Esophagus (tissue), 2 donors: ENCODE results near the gene CTCFL. TPM values are rescaled to one million over a fixed set of nuclear protein-coding genes. Genes with fewer than 3 reads are reported as not detected.

Experiments used
- H3K27ac ChIP-seq, 2 donors: one replicate each; pipeline ENCODE4 v1.5.1; 2013; ENCODE audit warnings: low read depth in 2 of 2, mild to moderate bottlenecking in 2 of 2, inconsistent platforms in 1 of 2, low read length in 1 of 2, moderate library complexity in 1 of 2
- H3K27me3 ChIP-seq, 2 donors: one replicate each; pipeline ENCODE4 v1.6.1; 2013; ENCODE audit warnings: low read length in 2 of 2, control low read depth in 1 of 2, mild to moderate bottlenecking in 1 of 2; ENCODE audit not compliant: insufficient read depth in 2 of 2, control insufficient read depth in 1 of 2
- H3K36me3 ChIP-seq, 2 donors: one replicate each; pipeline ENCODE4 v1.6.1; 2013; ENCODE audit warnings: low read length in 1 of 2; ENCODE audit not compliant: control insufficient read depth in 2 of 2, insufficient read depth in 2 of 2
- H3K4me1 ChIP-seq, 2 donors: one replicate each; pipeline ENCODE4 v1.6.1; 2013; ENCODE audit warnings: low read length in 1 of 2; ENCODE audit not compliant: control insufficient read depth in 2 of 2, insufficient read depth in 2 of 2
- H3K4me3 ChIP-seq, 2 donors: one replicate each; pipeline ENCODE4 v1.5.1; 2013; ENCODE audit warnings: low read length in 2 of 2, mild to moderate bottlenecking in 2 of 2, low read depth in 1 of 2, moderate library complexity in 1 of 2
- H3K9me3 ChIP-seq, 2 donors: one replicate each; pipeline ENCODE4 v1.6.1; 2013; ENCODE audit warnings: mild to moderate bottlenecking in 2 of 2, low read depth in 1 of 2, low read length in 1 of 2, moderate library complexity in 1 of 2; ENCODE audit not compliant: control insufficient read depth in 2 of 2, insufficient read depth in 1 of 2
- WGBS, 2 donors: extraction: QIAGEN DNeasy Blood & Tissue Kit; methylation state at CpG; one replicate each; pipeline ENCODE4 v1.1.7; 2013; 5-methylcytosine and 5-hydroxymethylcytosine counted together
- polyA plus RNA-seq, 2 donors: library from polyadenylated mRNA; stranded (reverse); fragments of 200-250 nt; gene quantifications; one replicate each; pipeline ENCODE4 v1.2.3, GENCODE V29; 2013
- donor health status: healthy with polysubstance abuse.
- donor health status: Bipolar disorder and iron deficiency.

The CTCFL gene
- polyA plus RNA-seq, 2 donors, result not detected

DNA sequence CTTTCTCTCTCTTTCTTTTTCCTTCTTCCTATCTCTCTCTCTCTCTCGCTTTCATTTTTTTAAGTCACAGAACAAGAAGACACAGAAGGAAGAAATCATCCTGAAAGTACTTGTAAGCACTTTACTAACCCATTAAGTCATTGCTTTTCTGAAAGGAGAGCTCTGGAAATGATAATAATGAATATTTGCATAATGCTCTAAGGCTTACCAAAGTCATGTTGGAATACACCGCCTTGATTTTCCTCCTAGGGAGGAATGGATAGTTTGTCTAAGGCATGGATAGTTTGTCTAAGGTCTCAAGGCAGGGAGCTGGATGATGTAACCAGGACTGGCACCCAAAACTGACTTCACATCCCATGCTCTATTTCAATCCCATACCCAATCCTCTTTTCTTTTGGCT lies 12.9 kb upstream of the CTCFL start:
- 78 to 83% methylated on average over 2 of the region's 2 CpGs for WGBS, 2 donors
- H3K4me3 ChIP-seq, result no peak overlapping the region
- H3K36me3 ChIP-seq, result no peaks in the 10 kb centered on the region
- no peaks in the 10 kb centered on the region for H3K9me3 ChIP-seq
- H3K4me1 ChIP-seq, result peaks cover 0 to 2% of the 10 kb centered on the region in 2 donors
- H3K27ac ChIP-seq, result no peak overlapping the region
- H3K27me3 ChIP-seq, result no peaks in the 10 kb centered on the region

DNA sequence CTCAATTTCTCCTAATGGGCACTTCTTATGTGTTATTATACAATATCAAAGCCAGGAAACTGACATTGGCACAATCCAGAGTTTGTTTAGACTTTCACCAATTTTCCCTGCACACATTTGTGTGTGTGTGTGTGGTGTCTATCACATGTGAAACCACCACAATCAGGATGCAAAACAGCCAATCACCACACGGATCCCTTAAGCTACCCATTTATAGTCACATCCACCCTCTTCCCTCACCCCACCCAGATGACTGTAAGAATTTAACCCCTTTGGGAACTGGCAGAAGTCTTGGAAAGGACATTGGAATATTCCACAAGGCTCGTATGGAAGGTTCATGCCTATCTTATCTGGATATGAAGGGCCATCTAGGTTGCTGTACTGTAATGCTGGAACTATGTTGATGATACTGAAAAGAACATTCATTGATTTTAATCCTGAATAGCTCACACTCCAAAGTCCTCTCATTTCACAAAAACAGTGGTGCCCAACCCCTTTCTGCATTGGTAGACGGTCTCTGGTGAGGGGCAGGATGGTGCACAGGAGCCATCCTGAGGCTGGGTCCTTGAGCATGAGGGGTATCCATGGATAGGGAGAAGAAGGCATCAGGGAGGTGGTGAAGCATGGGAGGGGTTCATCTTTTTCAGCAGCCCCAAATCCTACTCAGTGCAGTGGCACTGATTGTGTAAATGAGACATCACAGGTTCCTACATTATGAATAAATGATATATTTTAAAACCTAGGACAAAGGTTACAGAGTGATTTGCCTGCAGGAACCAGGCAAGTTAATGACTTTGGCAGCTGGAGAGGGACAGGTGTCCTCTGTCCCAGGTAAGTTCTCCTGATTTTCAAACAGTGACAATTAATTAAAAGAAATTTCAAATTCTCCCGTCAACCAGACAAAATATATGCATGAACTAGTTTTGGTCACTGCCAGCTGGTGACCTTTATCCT lies 12.1 kb upstream of the CTCFL start:
- no peaks in the 10 kb centered on the region for H3K36me3 ChIP-seq
- 59 to 71% methylated on average over 4 of the region's 4 CpGs for WGBS, 2 donors
- no peak overlapping the region for H3K27ac ChIP-seq
- no peaks in the 10 kb centered on the region for H3K9me3 ChIP-seq
- H3K27me3 ChIP-seq, result no peaks in the 10 kb centered on the region
- no peak overlapping the region for H3K4me3 ChIP-seq
- H3K4me1 ChIP-seq, result peaks cover 0 to 2% of the 10 kb centered on the region in 2 donors

DNA sequence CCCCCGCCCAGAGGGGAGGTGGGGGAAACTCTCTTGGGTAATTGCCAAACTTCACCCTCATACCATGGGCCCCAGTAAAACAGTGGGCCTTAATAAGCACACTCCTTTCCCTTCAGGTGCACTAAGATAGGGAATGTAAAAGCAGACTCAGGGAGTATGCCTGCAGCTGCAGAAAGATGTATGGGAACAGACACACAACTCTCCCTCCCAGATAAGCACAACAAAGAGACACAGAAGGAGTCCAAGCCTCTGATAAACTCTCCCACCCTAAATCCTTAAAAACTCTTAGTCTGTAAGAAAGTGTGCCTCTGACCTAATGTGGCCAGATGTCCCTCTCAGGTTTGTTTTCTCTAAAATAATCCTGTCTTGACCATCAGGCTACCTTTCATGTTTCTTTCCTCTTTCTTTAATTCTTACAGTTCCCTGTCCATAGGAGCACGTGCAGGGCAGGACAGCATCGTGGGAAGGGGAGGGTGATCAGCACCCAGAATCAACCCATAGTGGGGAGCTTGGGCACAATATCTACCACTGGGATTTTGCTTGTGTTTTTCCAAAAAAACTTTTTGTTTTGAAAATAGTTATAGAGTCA lies 11.3 kb upstream of the CTCFL start:
- Histone ChIP-seq H3K9me3 (no peaks in the 10 kb centered on the region), H3K4me3 (no peak overlapping the region), H3K36me3 (no peaks in the 10 kb centered on the region), H3K27me3 (no peaks in the 10 kb centered on the region), H3K4me1 (peaks cover 0 to 2% of the 10 kb centered on the region in 2 donors), H3K27ac (no peak overlapping the region)
- 72 to 74% methylated on average over 3 of the region's 3 CpGs for WGBS, 2 donors

- no peaks in the 10 kb centered on the region for H3K36me3 ChIP-seq
- H3K4me3 ChIP-seq, result no peak overlapping the region
- no peaks in the 10 kb centered on the region for H3K27me3 ChIP-seq
- 82 to 83% methylated on average over 5 of the region's 5 CpGs for WGBS, 2 donors
- peaks cover 0 to 2% of the 10 kb centered on the region in 2 donors for H3K4me1 ChIP-seq
- H3K9me3 ChIP-seq, result no peaks in the 10 kb centered on the region
- H3K27ac ChIP-seq, result no peak overlapping the region
These were observed 10.4 kb upstream of the CTCFL start for GRCh38 chr20:57535297-57535696.

DNA sequence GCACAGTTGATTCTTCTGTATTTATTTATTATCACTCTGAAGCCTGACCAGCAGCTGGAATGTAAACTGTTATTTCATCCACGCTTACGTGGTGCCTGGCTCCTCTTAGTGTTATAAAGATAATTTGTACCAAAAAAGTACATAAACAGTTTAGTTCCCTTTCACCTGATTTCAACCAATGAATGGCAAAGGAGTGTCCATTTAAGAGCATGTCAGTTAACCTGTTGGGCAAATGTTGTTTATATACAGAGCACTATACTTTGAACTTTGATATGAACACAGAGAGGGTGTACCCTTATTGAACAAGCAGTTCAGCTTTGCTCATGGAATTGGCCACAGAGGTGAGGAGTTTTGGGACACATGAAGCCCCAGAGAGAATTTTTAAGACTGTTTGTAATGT lies 7.2 kb upstream of the CTCFL start:
- no peaks in the 10 kb centered on the region for H3K9me3 ChIP-seq
- 66 to 67% methylated on average over 2 of the region's 2 CpGs for WGBS, 2 donors
- no peak overlapping the region for H3K27ac ChIP-seq
- H3K36me3 ChIP-seq, result no peaks in the 10 kb centered on the region
- H3K27me3 ChIP-seq, result no peaks in the 10 kb centered on the region
- no peak overlapping the region for H3K4me3 ChIP-seq
- H3K4me1 ChIP-seq, result peaks cover 0 to 2% of the 10 kb centered on the region in 2 donors

GRCh38 chr20:57530327-57530981 lies 5.5 kb upstream of the CTCFL start:
- Histone ChIP-seq H3K36me3 (no peaks in the 10 kb centered on the region), H3K27me3 (no peaks in the 10 kb centered on the region), H3K27ac (no peak overlapping the region), H3K4me1 (peaks cover 0 to 2% of the 10 kb centered on the region in 2 donors), H3K9me3 (no peaks in the 10 kb centered on the region), H3K4me3 (no peak overlapping the region)
- 85 to 87% methylated on average over 4 of the region's 4 CpGs for WGBS, 2 donors

DNA sequence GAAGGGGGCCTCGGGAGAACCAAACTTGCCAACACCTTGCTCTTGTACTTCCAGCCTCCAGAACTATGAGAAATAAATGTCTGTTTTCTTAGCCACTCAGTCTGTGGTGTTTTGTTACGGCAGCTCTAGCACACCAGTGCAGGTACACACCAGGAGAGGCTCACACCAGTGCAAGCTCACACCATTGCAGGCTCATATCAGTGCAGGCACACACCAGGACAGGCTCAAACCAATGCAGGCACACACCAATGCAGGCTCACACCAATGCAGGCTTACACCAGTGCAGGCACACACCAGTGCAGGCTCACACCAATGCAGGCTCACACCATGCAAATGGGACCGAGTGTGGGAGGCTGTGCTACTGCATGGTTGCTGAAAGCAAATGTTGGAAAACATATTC lies 4.9 kb upstream of the CTCFL start:
- WGBS, 2 donors, result 82 to 87% methylated on average over 3 of the region's 3 CpGs
- H3K36me3 ChIP-seq, result no peaks in the 10 kb centered on the region
- no peaks in the 10 kb centered on the region for H3K27me3 ChIP-seq
- H3K27ac ChIP-seq, result no peak overlapping the region
- H3K9me3 ChIP-seq, result no peaks in the 10 kb centered on the region
- no peaks in the 10 kb centered on the region for H3K4me1 ChIP-seq
- no peak overlapping the region for H3K4me3 ChIP-seq

DNA sequence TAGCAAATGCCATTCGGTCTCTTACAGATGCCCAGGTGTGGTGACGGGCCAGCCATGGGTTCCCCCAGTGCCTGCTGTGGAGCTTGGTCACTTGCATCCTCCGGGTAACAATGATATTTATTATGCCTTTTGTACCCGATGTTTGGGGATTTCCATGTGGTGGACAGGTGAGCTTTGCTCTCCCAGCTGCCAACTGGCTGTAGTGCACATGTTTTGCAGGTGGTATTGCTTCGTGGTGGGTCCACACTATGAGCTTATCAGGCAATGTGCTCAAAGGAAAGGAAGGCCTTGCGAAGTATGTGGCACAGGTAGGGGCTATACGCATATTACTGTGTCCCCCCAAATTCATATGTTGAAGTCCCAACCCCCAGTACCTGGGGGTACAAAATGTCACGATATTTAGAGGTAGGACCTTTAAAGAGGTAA lies 4.2 kb upstream of the CTCFL start:
- Histone ChIP-seq H3K4me3 (no peak overlapping the region), H3K27me3 (no peaks in the 10 kb centered on the region), H3K27ac (no peak overlapping the region), H3K9me3 (no peaks in the 10 kb centered on the region), H3K36me3 (no peaks in the 10 kb centered on the region), H3K4me1 (no peaks in the 10 kb centered on the region)
- WGBS, 2 donors, result 85 to 88% methylated on average over 8 of the region's 8 CpGs

DNA sequence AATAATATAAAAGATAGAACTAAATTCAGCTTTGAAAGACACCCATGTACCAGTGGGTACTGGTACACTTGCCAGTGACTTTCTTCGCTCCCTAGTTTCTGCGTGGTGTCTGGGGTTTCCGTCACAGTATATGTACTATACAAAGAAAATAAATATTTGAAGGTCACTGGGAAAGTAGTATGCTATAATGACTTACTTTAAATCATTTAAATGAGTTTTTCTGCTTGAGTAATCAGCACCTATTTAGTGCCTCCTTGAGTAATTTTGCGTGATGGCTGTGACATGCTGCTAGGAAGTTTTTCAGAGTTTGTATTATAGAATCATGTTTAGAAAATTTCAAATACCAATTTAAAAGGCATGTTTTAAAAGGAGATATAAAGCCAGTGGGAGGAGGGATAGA lies 3.2 kb upstream of the CTCFL start:
- 82 to 93% methylated on average over 4 of the region's 4 CpGs for WGBS, 2 donors
- Histone ChIP-seq H3K4me1 (no peaks in the 10 kb centered on the region), H3K27ac (no peak overlapping the region), H3K4me3 (no peak overlapping the region), H3K9me3 (no peaks in the 10 kb centered on the region), H3K36me3 (no peaks in the 10 kb centered on the region), H3K27me3 (no peaks in the 10 kb centered on the region)
